Neural cell (in vitro differentiated cells): ENCODE measurements around the gene CELSR1. TPM values are rescaled to one million over a fixed set of nuclear protein-coding genes. Genes with fewer than 3 reads are reported as not detected.

Experiments used
- H2AFZ ChIP-seq: fragments of 200-600, 300-800 bp; sonication (generic), shearing (Covaris generic); 2 replicates; pipeline ENCODE4 v1.6.0; 2014; ENCODE audit warnings: low read depth, mild to moderate bottlenecking, antibody characterized with exemption, low read length, moderate library complexity
- H3F3A ChIP-seq: fragments of 200-600 bp; shearing (Covaris generic); 2 replicates; pipeline ENCODE4 v1.6.1; 2016; ENCODE audit warnings: mild to moderate bottlenecking, moderate library complexity, mixed read lengths, antibody characterized with exemption, low read length; ENCODE audit not compliant: insufficient read depth, poor library complexity, severe bottlenecking
- H3K27ac ChIP-seq: fragments of 200-600, 300-800 bp; sonication (generic), shearing (Covaris generic); 2 replicates; pipeline ENCODE4 v1.5.1; 2014; ENCODE audit warnings: mild to moderate bottlenecking, low read length, moderate library complexity
- H3K27me3 ChIP-seq: fragments of 300-800, 200-600 bp; sonication (generic), shearing (Covaris generic); 2 replicates; pipeline ENCODE4 v1.6.0; 2014; ENCODE audit warnings: mild to moderate bottlenecking, low read depth, low read length, moderate library complexity; ENCODE audit not compliant: insufficient read depth
- H3K36me3 ChIP-seq: fragments of 300-800, 200-600 bp; sonication (generic), shearing (Covaris generic); 2 replicates; pipeline ENCODE4 v1.5.1; 2014; ENCODE audit warnings: mild to moderate bottlenecking, antibody characterized with exemption, low read length, moderate library complexity; ENCODE audit not compliant: insufficient read depth
- H3K4me2 ChIP-seq: fragments of 300-800, 200-600 bp; sonication (generic), shearing (Covaris generic); 2 replicates; pipeline ENCODE4 v1.6.0; 2014; ENCODE audit warnings: mild to moderate bottlenecking, low read length
- H3K4me3 ChIP-seq: fragments of 300-800, 200-600 bp; sonication (generic), shearing (Covaris generic); 2 replicates; pipeline ENCODE4 v1.5.1; 2014; ENCODE audit warnings: mild to moderate bottlenecking, low read length, moderate library complexity
- H3K79me2 ChIP-seq: fragments of 200-600 bp; shearing (Covaris generic); replicated peaks from 2 replicates; pipeline ENCODE4 v1.6.0; 2014; ENCODE audit warnings: mild to moderate bottlenecking, low read length, moderate library complexity; ENCODE audit not compliant: insufficient read depth
- H3K9ac ChIP-seq: fragments of 300-800, 200-600 bp; sonication (generic), shearing (Covaris generic); 2 replicates; pipeline ENCODE4 v1.6.1; 2016; ENCODE audit warnings: mild to moderate bottlenecking, low read length, mixed read lengths
- H3K9me2 ChIP-seq: fragments of 200-600 bp; shearing (Covaris generic); 2 replicates; pipeline ENCODE4 v1.6.1; 2016; ENCODE audit warnings: mild to moderate bottlenecking, low read length, mixed read lengths; ENCODE audit not compliant: insufficient read depth
- H3K9me3 ChIP-seq: fragments of 200-600, 300-800 bp; sonication (generic), shearing (Covaris generic); 2 replicates; pipeline ENCODE4 v1.6.1; 2016; ENCODE audit warnings: mild to moderate bottlenecking, mixed run types, low read length, moderate library complexity, mixed read lengths
- H4K20me1 ChIP-seq: fragments of 200-600 bp; shearing (Covaris generic); 2 replicates; pipeline ENCODE4 v1.6.1; 2016; ENCODE audit warnings: mild to moderate bottlenecking, mixed run types; ENCODE audit not compliant: insufficient read depth
- CTCF ChIP-seq: fragments of 450-650 bp; IDR thresholded peaks from 2 replicates; pipeline ENCODE4 v1.5.1; 2014; ENCODE audit warnings: antibody characterized with exemption, mild to moderate bottlenecking, moderate library complexity; ENCODE audit not compliant: poor library complexity, severe bottlenecking
- EP300 ChIP-seq: fragments of 450-650 bp; conservative IDR thresholded peaks from 2 replicates; pipeline ENCODE4 v1.6.1; 2014; ENCODE audit warnings: antibody characterized with exemption, mild to moderate bottlenecking, moderate library complexity; ENCODE audit not compliant: poor library complexity, severe bottlenecking
- EZH2 ChIP-seq: fragments of 200-600, 300-800 bp; shearing (Covaris generic), sonication (generic); IDR thresholded peaks from 2 replicates; pipeline ENCODE4 v1.6.1; 2014; ENCODE audit warnings: antibody characterized with exemption, low read length, borderline replicate concordance, mild to moderate bottlenecking; ENCODE audit not compliant: insufficient read depth, poor library complexity, severe bottlenecking
- MXI1 ChIP-seq: fragments of 450-650 bp; conservative IDR thresholded peaks from 2 replicates; pipeline ENCODE4 v1.6.1; 2014; ENCODE audit warnings: antibody characterized with exemption, mild to moderate bottlenecking; ENCODE audit not compliant: poor library complexity, severe bottlenecking
- POLR2AphosphoS5 ChIP-seq: IDR thresholded peaks from 2 replicates; pipeline ENCODE4 v1.6.1; 2012
- RAD21 ChIP-seq: fragments of 450-650 bp; conservative IDR thresholded peaks from 2 replicates; pipeline ENCODE4 v1.6.1; 2014; ENCODE audit warnings: antibody characterized with exemption, mild to moderate bottlenecking, moderate library complexity
- REST ChIP-seq: IDR thresholded peaks from 2 replicates; pipeline ENCODE4 v1.6.1; 2012; ENCODE audit warnings: borderline replicate concordance
- SMC3 ChIP-seq: fragments of 450-650 bp; conservative IDR thresholded peaks from 2 replicates; pipeline ENCODE4 v1.6.1; 2014; ENCODE audit warnings: antibody characterized with exemption, mild to moderate bottlenecking, moderate library complexity; ENCODE audit not compliant: poor library complexity
- TAF1 ChIP-seq: IDR thresholded peaks from 2 replicates; pipeline ENCODE4 v1.6.1; 2012; ENCODE audit warnings: low read depth
- polyA plus RNA-seq: library from polyadenylated mRNA; depleted of rRNA; stranded (reverse); fragments of >200 nt; gene quantifications from 2 replicates; pipeline ENCODE4 v1.2.3, GENCODE V29; 2014

CELSR1 gene
- polyA plus RNA-seq, 1 donor from 2014 or later: 0.14 TPM

GRCh38 chr22:46449974-46450745 is 87.3 kb downstream of the CELSR1 start:
- no peak overlapping the region for H2AFZ ChIP-seq

More at GRCh38 chr22:46449974-46450745, 87.3 kb downstream of the CELSR1 start:
- no peak overlapping the region for H3K4me3 ChIP-seq
- H3K4me2 ChIP-seq: no peak overlapping the region
- H3K9me3 ChIP-seq: no peaks in the 10 kb centered on the region
- H3K9ac ChIP-seq: no peak overlapping the region
- TF ChIP-seq RAD21 (no peak), SMC3 (no peak), CTCF (no peak), TAF1 (no peak), EP300 (no peak), MXI1 (no peak), EZH2 (no peak), POLR2AphosphoS5 (no peak), REST (no peak)
- no peaks in the 10 kb centered on the region for H4K20me1 ChIP-seq
- H3K9me2 ChIP-seq: no peaks in the 10 kb centered on the region
- H3K79me2 ChIP-seq: no peaks in the 10 kb centered on the region
- H3K27ac ChIP-seq: no peak overlapping the region
- no peaks in the 10 kb centered on the region for H3K36me3 ChIP-seq
- no peaks in the 10 kb centered on the region for H3K27me3 ChIP-seq
- H3F3A ChIP-seq: no peaks in the 10 kb centered on the region
